ENCODE measurements around the gene DPF3.

DPF3 gene

GRCh38 chr14:72825486-72825885 lies 68.4 kb downstream of the DPF3 start:
- peaks cover 13% of the 10 kb centered on the region for H3K4me1 Mint-ChIP-seq (ENCODE audit: low read depth)

GRCh38 chr14:72824051-72824450 lies 69.8 kb downstream of the DPF3 start:
- Mint-ChIP-seq H3K27ac (no peak overlapping the region), H3K9me3 (peaks cover 8% of the 10 kb centered on the region), H3K4me1 (ENCODE audit: low read depth) (peaks cover 13% of the 10 kb centered on the region), H3K36me3 (ENCODE audit: low read depth) (peaks cover 15% of the 10 kb centered on the region), H3K4me3 (no peak overlapping the region), H3K27me3 (ENCODE audit: low read depth) (peaks cover 19% of the 10 kb centered on the region)

More at GRCh38 chr14:72825486-72825885, 68.4 kb downstream of the DPF3 start:
- Mint-ChIP-seq H3K27ac (no peak overlapping the region), H3K27me3 (ENCODE audit: low read depth) (peaks cover 23% of the 10 kb centered on the region), H3K36me3 (ENCODE audit: low read depth) (peaks cover 12% of the 10 kb centered on the region), H3K9me3 (no peaks in the 10 kb centered on the region), H3K4me3 (no peak overlapping the region)

GRCh38 chr14:72822946-72823611 lies 70.8 kb downstream of the DPF3 start:
- peaks cover 12% of the 10 kb centered on the region for H3K36me3 Mint-ChIP-seq (ENCODE audit: low read depth)

GRCh38 chr14:72818998-72819397 lies 74.9 kb downstream of the DPF3 start:
- H3K9me3 Mint-ChIP-seq = peaks cover 13% of the 10 kb centered on the region
- H3K27me3 Mint-ChIP-seq (ENCODE audit: low read depth) = peaks cover 6% of the 10 kb centered on the region
- H3K4me1 Mint-ChIP-seq (ENCODE audit: low read depth) = peaks cover 20% of the 10 kb centered on the region
- no peak overlapping the region for H3K27ac Mint-ChIP-seq
- H3K36me3 Mint-ChIP-seq (ENCODE audit: low read depth) = peaks cover 9% of the 10 kb centered on the region
- H3K4me3 Mint-ChIP-seq = no peak overlapping the region

More at GRCh38 chr14:72822946-72823611, 70.8 kb downstream of the DPF3 start:
- H3K4me3 Mint-ChIP-seq = no peak overlapping the region
- peaks cover 13% of the 10 kb centered on the region for H3K9me3 Mint-ChIP-seq
- H3K27me3 Mint-ChIP-seq (ENCODE audit: low read depth) = peaks cover 12% of the 10 kb centered on the region
- no peak overlapping the region for H3K27ac Mint-ChIP-seq
- H3K4me1 Mint-ChIP-seq (ENCODE audit: low read depth) = peaks cover 13% of the 10 kb centered on the region

- Mint-ChIP-seq H3K4me3 (no peak overlapping the region), H3K9me3 (peaks cover 13% of the 10 kb centered on the region), H3K36me3 (ENCODE audit: low read depth) (peaks cover 4% of the 10 kb centered on the region), H3K27me3 (ENCODE audit: low read depth) (no peaks in the 10 kb centered on the region), H3K4me1 (ENCODE audit: low read depth) (peaks cover 9% of the 10 kb centered on the region), H3K27ac (no peak overlapping the region)
Measured at GRCh38 chr14:72816287-72816686, 77.6 kb downstream of the DPF3 start.

- peaks cover 13% of the 10 kb centered on the region for H3K9me3 Mint-ChIP-seq
- peaks cover 16% of the 10 kb centered on the region for H3K4me1 Mint-ChIP-seq (ENCODE audit: low read depth)
- H3K27me3 Mint-ChIP-seq (ENCODE audit: low read depth) = no peaks in the 10 kb centered on the region
- H3K4me3 Mint-ChIP-seq = no peak overlapping the region
- H3K27ac Mint-ChIP-seq = no peak overlapping the region
- peaks cover 4% of the 10 kb centered on the region for H3K36me3 Mint-ChIP-seq (ENCODE audit: low read depth)
Measured at GRCh38 chr14:72815430-72815829, 78.5 kb downstream of the DPF3 start.

GRCh38 chr14:72812292-72812851 lies 81.5 kb downstream of the DPF3 start:
- Mint-ChIP-seq H3K36me3 (ENCODE audit: low read depth) (peaks cover 6% of the 10 kb centered on the region), H3K4me3 (no peak overlapping the region), H3K4me1 (ENCODE audit: low read depth) (peaks cover 27% of the 10 kb centered on the region), H3K9me3 (no peaks in the 10 kb centered on the region), H3K27me3 (ENCODE audit: low read depth) (no peaks in the 10 kb centered on the region), H3K27ac (no peak overlapping the region)

- H3K4me1 Mint-ChIP-seq (ENCODE audit: low read depth) = peaks cover 20% of the 10 kb centered on the region
- H3K27ac Mint-ChIP-seq = peak overlapping the region; percentile 89
- H3K4me3 Mint-ChIP-seq = peak overlapping the region; percentile 50
- H3K27me3 Mint-ChIP-seq (ENCODE audit: low read depth) = no peaks in the 10 kb centered on the region
- no peaks in the 10 kb centered on the region for H3K9me3 Mint-ChIP-seq
- H3K36me3 Mint-ChIP-seq (ENCODE audit: low read depth) = peaks cover 10% of the 10 kb centered on the region
Measured at GRCh38 chr14:72810201-72810600, 83.7 kb downstream of the DPF3 start.

GRCh38 chr14:72809063-72809462 lies 84.8 kb downstream of the DPF3 start:
- Mint-ChIP-seq H3K27ac (no peak overlapping the region), H3K27me3 (ENCODE audit: low read depth) (no peaks in the 10 kb centered on the region), H3K9me3 (no peaks in the 10 kb centered on the region), H3K36me3 (ENCODE audit: low read depth) (peaks cover 10% of the 10 kb centered on the region), H3K4me1 (ENCODE audit: low read depth) (peaks cover 20% of the 10 kb centered on the region), H3K4me3 (no peak overlapping the region)

GRCh38 chr14:72808564-72808963 lies 85.3 kb downstream of the DPF3 start:
- Mint-ChIP-seq H3K27ac (no peak overlapping the region), H3K9me3 (no peaks in the 10 kb centered on the region), H3K27me3 (ENCODE audit: low read depth) (no peaks in the 10 kb centered on the region), H3K4me1 (ENCODE audit: low read depth) (peaks cover 20% of the 10 kb centered on the region), H3K4me3 (no peak overlapping the region), H3K36me3 (ENCODE audit: low read depth) (peaks cover 10% of the 10 kb centered on the region)

- H3K36me3 Mint-ChIP-seq (ENCODE audit: low read depth) = peaks cover 14% of the 10 kb centered on the region
- H3K27me3 Mint-ChIP-seq (ENCODE audit: low read depth) = no peaks in the 10 kb centered on the region
- peaks cover 3% of the 10 kb centered on the region for H3K9me3 Mint-ChIP-seq
- H3K4me1 Mint-ChIP-seq (ENCODE audit: low read depth) = peaks cover 20% of the 10 kb centered on the region
- no peak overlapping the region for H3K4me3 Mint-ChIP-seq
- H3K27ac Mint-ChIP-seq = no peak overlapping the region
Measured at GRCh38 chr14:72802588-72802946, 91.3 kb downstream of the DPF3 start.

GRCh38 chr14:72801836-72802587 lies 91.9 kb downstream of the DPF3 start:
- Mint-ChIP-seq H3K9me3 (peaks cover 3% of the 10 kb centered on the region), H3K36me3 (ENCODE audit: low read depth) (peaks cover 14% of the 10 kb centered on the region), H3K27me3 (ENCODE audit: low read depth) (no peaks in the 10 kb centered on the region), H3K4me3 (no peak overlapping the region), H3K4me1 (ENCODE audit: low read depth) (peaks cover 20% of the 10 kb centered on the region), H3K27ac (peak overlapping the region; percentile 82)

GRCh38 chr14:72801381-72801812 lies 92.5 kb downstream of the DPF3 start:
- Mint-ChIP-seq H3K9me3 (peaks cover 3% of the 10 kb centered on the region), H3K27me3 (ENCODE audit: low read depth) (no peaks in the 10 kb centered on the region), H3K4me3 (peak overlapping the region; percentile 11), H3K36me3 (ENCODE audit: low read depth) (peaks cover 13% of the 10 kb centered on the region), H3K4me1 (ENCODE audit: low read depth) (peaks cover 20% of the 10 kb centered on the region), H3K27ac (peak overlapping the region; percentile 82)

GRCh38 chr14:72800848-72801370 lies 93.0 kb downstream of the DPF3 start:
- Mint-ChIP-seq H3K36me3 (ENCODE audit: low read depth) (peaks cover 9% of the 10 kb centered on the region), H3K27me3 (ENCODE audit: low read depth) (no peaks in the 10 kb centered on the region), H3K4me3 (peak overlapping the region; percentile 11), H3K27ac (peak overlapping the region; percentile 82), H3K4me1 (ENCODE audit: low read depth) (peaks cover 20% of the 10 kb centered on the region), H3K9me3 (peaks cover 3% of the 10 kb centered on the region)

Data from T-helper 1 cell treated with Interleukin-12 subunit alpha and Interleukin-12 subunit beta and Interleukin-4 antibody, amounts not matched to agents 30 μg/mL and 1 μg/mL, for 36 hours (primary cell).